Panc1 (cell line): ENCODE measurements around the gene MON1B. TPM values are rescaled to one million over a fixed set of nuclear protein-coding genes. Genes with fewer than 3 reads are reported as not detected.

Experiments used
- ATAC-seq: fragments of 200-7000 bp; cut with Tn5 transposase; 2 replicates; pipeline ENCODE4 v1.9.1; 2020; ENCODE audit warnings: mild to moderate bottlenecking, moderate library complexity
- BruUV-seq: library from RNA; stranded (reverse); fragments of 400-500 nt; replicated peaks from 2 replicates; lab custom pipeline; 2021; lab: Mats Ljungman, UMichigan
- CTCF ChIA-PET: fragments of 300-600 bp; sonication (Branson Sonifier 250); formaldehyde crosslinking; loops from one replicate; lab custom pipeline; 2022; ENCODE audit warnings: antibody characterized with exemption; lab: Charles Lee
- POLR2A ChIA-PET: fragments of 300-600 bp; sonication (Branson Sonifier 250); formaldehyde crosslinking; loops from one replicate; lab custom pipeline; 2022; ENCODE audit warnings: antibody characterized with exemption; lab: Charles Lee
- DNase-seq: peaks from one replicate; pipeline ENCODE4 v3.0.0-alpha.2; 2010; ENCODE audit warnings: low read depth, low spot score
- H3K27ac ChIP-seq: 2 replicates; pipeline ENCODE4 v1.5.1; 2011; ENCODE audit warnings: mild to moderate bottlenecking, low read length, inconsistent platforms
- H3K27me3 ChIP-seq: fragments of 200-500 bp; sonication (Bioruptor generic); 2 replicates; pipeline ENCODE4 v1.6.0; 2014; ENCODE audit warnings: low read length, inconsistent platforms; ENCODE audit not compliant: control insufficient read depth, insufficient read depth
- H3K36me3 ChIP-seq: fragments of 200-500 bp; sonication (Bioruptor generic); 2 replicates; pipeline ENCODE4 v1.5.1; 2014; ENCODE audit warnings: inconsistent platforms, mild to moderate bottlenecking, low read length, moderate library complexity; ENCODE audit not compliant: control insufficient read depth, insufficient read depth
- H3K4me1 ChIP-seq: 2 replicates; pipeline ENCODE4 v1.5.1; 2011; ENCODE audit warnings: inconsistent platforms, mild to moderate bottlenecking, low read length, moderate library complexity; ENCODE audit not compliant: control insufficient read depth, insufficient read depth
- H3K4me3 ChIP-seq, 2 experiments: 2 replicates each; pipeline ENCODE4 v1.5.1; 2011 to 2012; ENCODE audit warnings: low read depth in 2 of 2, low read length in 2 of 2, mild to moderate bottlenecking in 2 of 2, inconsistent platforms in 1 of 2, moderate library complexity in 1 of 2
- H3K9me3 ChIP-seq: fragments of 200-500 bp; sonication (Bioruptor generic); 2 replicates; pipeline ENCODE4 v1.5.1; 2014; ENCODE audit warnings: low read depth, mild to moderate bottlenecking, inconsistent platforms, low read length, moderate library complexity; ENCODE audit not compliant: control insufficient read depth, insufficient read depth
- POLR2AphosphoS5 ChIP-seq: IDR thresholded peaks from 2 replicates; pipeline ENCODE4 v1.6.1; 2012; ENCODE audit warnings: mild to moderate bottlenecking, low read depth, low read length, moderate library complexity
- SIN3A ChIP-seq: IDR thresholded peaks from 2 replicates; pipeline ENCODE4 v1.6.1; 2012; ENCODE audit warnings: low read depth, mild to moderate bottlenecking, low read length, moderate library complexity, borderline replicate concordance; ENCODE audit not compliant: insufficient read depth
- TCF7L2 ChIP-seq: IDR thresholded peaks from 2 replicates; pipeline ENCODE4 v1.6.1; 2011; ENCODE audit warnings: mild to moderate bottlenecking, low read depth, low read length, inconsistent platforms
- in situ Hi-C: cut with HindIII; loops from 2 replicates; pipeline ENCODE4 v1.10.0; 2016; ENCODE audit warnings: low sequenced_read_pairs, low pct_unique_long_range_greater_than_20kb
- intact Hi-C: fragments of 100-400 bp; cut with micrococcal nuclease; formaldehyde crosslinking; loops from one replicate; pipeline ENCODE4 v1.10.0; 2022; ENCODE audit not compliant: unreplicated experiment
- total RNA-seq: library from RNA; stranded (reverse); gene quantifications from one replicate; pipeline ENCODE4 v1.2.1, GENCODE V29; 2021; ENCODE audit not compliant: unreplicated experiment
- TF ChIP-seq, protein P1 (sequence below): fragments of 450-650 bp; IDR thresholded peaks from 2 replicates; pipeline ENCODE4 v1.5.1; 2017; ENCODE audit warnings: mild to moderate bottlenecking
- TF ChIP-seq, protein P2 (sequence below), 2 experiments: IDR thresholded peaks; 2 replicates each; pipeline ENCODE4 v1.6.1; 2011 to 2012; ENCODE audit warnings: low read depth in 2 of 2, control low read depth in 1 of 2, low read length in 1 of 2, mild to moderate bottlenecking in 1 of 2, moderate library complexity in 1 of 2; ENCODE audit not compliant: insufficient read depth in 1 of 2

MON1B gene
- total RNA-seq, 1 experiment from 2014 or later, result 62.9 TPM

DNA sequence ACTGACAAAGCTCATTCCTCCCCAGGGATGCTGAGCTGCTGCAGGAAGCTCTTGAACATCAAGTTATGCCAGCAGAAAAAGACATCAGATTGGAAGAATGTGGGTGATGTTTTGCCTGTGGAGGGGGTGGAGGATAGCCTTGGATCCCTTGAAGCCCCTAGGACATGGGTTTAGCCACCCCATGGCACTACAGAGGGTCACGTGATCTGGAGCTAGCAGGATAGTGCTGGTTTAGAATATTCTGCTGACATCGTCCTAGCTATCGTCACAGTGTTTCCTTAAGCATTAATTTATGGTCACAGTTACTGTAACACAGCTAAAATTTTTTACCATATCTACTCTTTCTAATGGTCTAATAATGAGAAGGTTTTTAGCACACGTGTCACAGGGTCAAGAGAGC is 20.2 kb upstream of the MON1B start:
- DNase-seq, result no peak
- TF ChIP-seq SIN3A (no peak), TCF7L2 (no peak), POLR2AphosphoS5 (no peak)
- TF ChIP-seq, protein P1, sequence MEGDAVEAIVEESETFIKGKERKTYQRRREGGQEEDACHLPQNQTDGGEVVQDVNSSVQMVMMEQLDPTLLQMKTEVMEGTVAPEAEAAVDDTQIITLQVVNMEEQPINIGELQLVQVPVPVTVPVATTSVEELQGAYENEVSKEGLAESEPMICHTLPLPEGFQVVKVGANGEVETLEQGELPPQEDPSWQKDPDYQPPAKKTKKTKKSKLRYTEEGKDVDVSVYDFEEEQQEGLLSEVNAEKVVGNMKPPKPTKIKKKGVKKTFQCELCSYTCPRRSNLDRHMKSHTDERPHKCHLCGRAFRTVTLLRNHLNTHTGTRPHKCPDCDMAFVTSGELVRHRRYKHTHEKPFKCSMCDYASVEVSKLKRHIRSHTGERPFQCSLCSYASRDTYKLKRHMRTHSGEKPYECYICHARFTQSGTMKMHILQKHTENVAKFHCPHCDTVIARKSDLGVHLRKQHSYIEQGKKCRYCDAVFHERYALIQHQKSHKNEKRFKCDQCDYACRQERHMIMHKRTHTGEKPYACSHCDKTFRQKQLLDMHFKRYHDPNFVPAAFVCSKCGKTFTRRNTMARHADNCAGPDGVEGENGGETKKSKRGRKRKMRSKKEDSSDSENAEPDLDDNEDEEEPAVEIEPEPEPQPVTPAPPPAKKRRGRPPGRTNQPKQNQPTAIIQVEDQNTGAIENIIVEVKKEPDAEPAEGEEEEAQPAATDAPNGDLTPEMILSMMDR, result no peak
- TF ChIP-seq, protein P2, sequence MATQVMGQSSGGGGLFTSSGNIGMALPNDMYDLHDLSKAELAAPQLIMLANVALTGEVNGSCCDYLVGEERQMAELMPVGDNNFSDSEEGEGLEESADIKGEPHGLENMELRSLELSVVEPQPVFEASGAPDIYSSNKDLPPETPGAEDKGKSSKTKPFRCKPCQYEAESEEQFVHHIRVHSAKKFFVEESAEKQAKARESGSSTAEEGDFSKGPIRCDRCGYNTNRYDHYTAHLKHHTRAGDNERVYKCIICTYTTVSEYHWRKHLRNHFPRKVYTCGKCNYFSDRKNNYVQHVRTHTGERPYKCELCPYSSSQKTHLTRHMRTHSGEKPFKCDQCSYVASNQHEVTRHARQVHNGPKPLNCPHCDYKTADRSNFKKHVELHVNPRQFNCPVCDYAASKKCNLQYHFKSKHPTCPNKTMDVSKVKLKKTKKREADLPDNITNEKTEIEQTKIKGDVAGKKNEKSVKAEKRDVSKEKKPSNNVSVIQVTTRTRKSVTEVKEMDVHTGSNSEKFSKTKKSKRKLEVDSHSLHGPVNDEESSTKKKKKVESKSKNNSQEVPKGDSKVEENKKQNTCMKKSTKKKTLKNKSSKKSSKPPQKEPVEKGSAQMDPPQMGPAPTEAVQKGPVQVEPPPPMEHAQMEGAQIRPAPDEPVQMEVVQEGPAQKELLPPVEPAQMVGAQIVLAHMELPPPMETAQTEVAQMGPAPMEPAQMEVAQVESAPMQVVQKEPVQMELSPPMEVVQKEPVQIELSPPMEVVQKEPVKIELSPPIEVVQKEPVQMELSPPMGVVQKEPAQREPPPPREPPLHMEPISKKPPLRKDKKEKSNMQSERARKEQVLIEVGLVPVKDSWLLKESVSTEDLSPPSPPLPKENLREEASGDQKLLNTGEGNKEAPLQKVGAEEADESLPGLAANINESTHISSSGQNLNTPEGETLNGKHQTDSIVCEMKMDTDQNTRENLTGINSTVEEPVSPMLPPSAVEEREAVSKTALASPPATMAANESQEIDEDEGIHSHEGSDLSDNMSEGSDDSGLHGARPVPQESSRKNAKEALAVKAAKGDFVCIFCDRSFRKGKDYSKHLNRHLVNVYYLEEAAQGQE (IDR thresholded peaks at IDR 0.05; ENCODE audit: insufficient read depth in 1 of 2, low read depth in 2 of 2, low read length in 1 of 2), result no peak
- no TSS peak for BruUV-seq
- Histone ChIP-seq H3K4me1 (no peaks in the 10 kb centered on the region), H3K36me3 (no peaks in the 10 kb centered on the region), H3K9me3 (no peaks in the 10 kb centered on the region), H3K27me3 (no peaks in the 10 kb centered on the region), H3K27ac (no peak overlapping the region), H3K4me3 (no peak overlapping the region)
- in situ Hi-C loops, result no loop called here
- ChIA-PET POLR2A (no interaction called here), CTCF (interaction anchor here (0.6 to 1.1 kb wide), 2 partner anchors 878 to 1378 kb away, joined by 3 to 4 read pairs; no protein-coding TSS in a partner anchor)
- intact Hi-C loops, result loop anchor here (5.0 kb wide), 2 partner anchors 504 to 1384 kb away; no protein-coding TSS in a partner anchor
- no peak for ATAC-seq

DNA sequence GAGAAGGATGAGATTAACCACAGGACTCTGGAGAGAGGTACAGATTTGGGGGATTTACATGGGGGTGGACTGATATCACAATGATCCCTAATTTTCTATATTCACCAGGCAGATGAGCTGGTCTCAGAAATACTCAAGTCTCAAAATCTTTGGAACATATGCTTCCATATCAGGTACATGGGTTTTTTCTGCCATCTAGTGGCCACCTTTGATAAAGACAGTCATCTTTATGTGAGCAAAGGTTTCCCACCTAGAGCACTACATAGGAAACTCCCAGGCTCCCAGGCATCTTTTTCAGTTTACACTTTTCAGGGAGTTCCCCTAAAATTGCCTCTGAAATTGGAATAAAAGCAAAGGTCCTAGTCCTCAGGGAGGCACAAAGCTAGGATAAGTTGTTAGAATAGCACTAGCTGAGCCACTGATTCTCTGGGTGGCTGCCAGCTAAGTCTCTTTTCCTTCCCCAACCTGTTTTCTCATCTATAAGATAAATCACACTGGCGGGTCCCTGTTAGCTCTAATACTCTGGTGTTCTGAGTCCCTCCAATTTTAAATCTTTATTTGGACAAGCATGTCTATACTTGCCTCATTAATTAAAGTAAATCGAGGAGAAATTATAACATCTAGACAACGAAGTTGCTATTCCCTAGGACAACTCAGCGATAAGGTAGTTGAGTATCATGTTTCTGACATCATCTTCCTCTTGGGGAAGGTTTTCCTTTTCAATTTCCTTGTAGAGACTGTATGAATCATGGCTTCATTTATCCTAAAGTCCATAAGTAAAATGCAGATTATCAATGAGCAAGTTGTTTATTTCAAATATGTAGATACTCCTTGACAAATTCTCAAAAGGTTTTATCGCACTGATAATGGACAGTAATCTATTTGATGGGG is 19.0 kb upstream of the MON1B start:
- no peaks in the 10 kb centered on the region for H3K9me3 ChIP-seq
- peak; percentile 90 for ATAC-seq
- no peak overlapping the region for H3K27ac ChIP-seq
- in situ Hi-C loops (no loop called here), intact Hi-C loops (loop anchor here (5.0 kb wide), 2 partner anchors 505 to 1385 kb away; no protein-coding TSS in a partner anchor)
- ChIA-PET POLR2A (no interaction called here), CTCF (interaction anchor here (0.6 to 0.7 kb wide), 2 partner anchors 647 to 1800 kb away, joined by 3 to 4 read pairs; no protein-coding TSS in a partner anchor)
- H3K36me3 ChIP-seq, result no peaks in the 10 kb centered on the region
- TF ChIP-seq POLR2AphosphoS5 (no peak), SIN3A (no peak), TCF7L2 (no peak)
- TF ChIP-seq, protein P2 (IDR thresholded peaks at IDR 0.05; ENCODE audit: insufficient read depth in 1 of 2, low read depth in 2 of 2, low read length in 1 of 2), result no peak
- TF ChIP-seq, protein P1, result peak; percentile 72
- no peak for DNase-seq
- H3K4me3 ChIP-seq, result no peak overlapping the region
- H3K4me1 ChIP-seq, result no peaks in the 10 kb centered on the region
- BruUV-seq, result no TSS peak
- H3K27me3 ChIP-seq, result no peaks in the 10 kb centered on the region
